Retina (tissue), 1 donor: Measurements from ENCODE around the gene ERCC4.
A peak's percentile ranks its signal among the peaks of the same experiment; 100 is the strongest.

ENCODE experiments used
- DNase-seq: peaks from one replicate; pipeline ENCODE4 v3.0.0-alpha.2; 2016

ERCC4 gene

GRCh38 chr16:13911871-13912270 lies 8.1 kb upstream of the ERCC4 start:
- no peak for DNase-seq

- no peak for DNase-seq
Observed at GRCh38 chr16:13912891-13913290, 7.1 kb upstream of the ERCC4 start.

GRCh38 chr16:13913374-13914292 lies 6.3 kb upstream of the ERCC4 start:
- DNase-seq: no peak

- DNase-seq: no peak
Observed at GRCh38 chr16:13915033-13915635, 4.8 kb upstream of the ERCC4 start.

- DNase-seq: no peak
Observed at GRCh38 chr16:13919330-13919682, 648 bp upstream of the ERCC4 start.

GRCh38 chr16:13920510-13920818 lies 510 bp downstream of the ERCC4 start:
- no peak for DNase-seq

GRCh38 chr16:13921328-13921727 lies 1.4 kb downstream of the ERCC4 start:
- DNase-seq: no peak

- DNase-seq: peak; percentile 46
Observed at GRCh38 chr16:13923703-13924298, 3.8 kb downstream of the ERCC4 start.

- no peak for DNase-seq
Observed at GRCh38 chr16:13926464-13926863, 6.5 kb downstream of the ERCC4 start.

- DNase-seq: no peak
Observed at GRCh38 chr16:13926891-13927290, 6.9 kb downstream of the ERCC4 start.

- no peak for DNase-seq
Observed at GRCh38 chr16:13928646-13929045, 8.7 kb downstream of the ERCC4 start.

GRCh38 chr16:13931845-13932244 lies 11.9 kb downstream of the ERCC4 start:
- no peak for DNase-seq

- no peak for DNase-seq
Observed at GRCh38 chr16:13935408-13935807, 15.5 kb downstream of the ERCC4 start.

GRCh38 chr16:13936155-13936554 lies 16.2 kb downstream of the ERCC4 start:
- no peak for DNase-seq

- no peak for DNase-seq
Observed at GRCh38 chr16:13936596-13937081, 16.7 kb downstream of the ERCC4 start.

- DNase-seq: no peak
Observed at GRCh38 chr16:13937411-13937810, 17.5 kb downstream of the ERCC4 start.

GRCh38 chr16:13938480-13938879 lies 18.5 kb downstream of the ERCC4 start:
- no peak for DNase-seq

- DNase-seq: no peak
Observed at GRCh38 chr16:13939821-13940220, 19.9 kb downstream of the ERCC4 start.

GRCh38 chr16:13940397-13940933 lies 20.5 kb downstream of the ERCC4 start:
- DNase-seq: no peak

GRCh38 chr16:13944816-13945215 lies 24.9 kb downstream of the ERCC4 start:
- DNase-seq: no peak

GRCh38 chr16:13945744-13946485 lies 26.0 kb downstream of the ERCC4 start:
- no peak for DNase-seq

- DNase-seq: no peak
Observed at GRCh38 chr16:13948086-13948485, 28.1 kb downstream of the ERCC4 start.
